COR-L47 (cell line): ENCODE results near the gene DNAH2.

Experiments
- DNase-seq: peaks from one replicate; lab custom pipeline; 2025; lab: John Stamatoyannopoulos, UW

DNAH2 gene

GRCh38 chr17:7820231-7820630 lies 102.7 kb downstream of the DNAH2 start:
- DNase-seq, result no peak

- DNase-seq, result no peak
Observed at GRCh38 chr17:7822126-7822525, 104.6 kb downstream of the DNAH2 start.

GRCh38 chr17:7823581-7824001 lies 106.0 kb downstream of the DNAH2 start:
- no peak for DNase-seq

GRCh38 chr17:7824021-7824924 lies 106.7 kb downstream of the DNAH2 start:
- DNase-seq, result no peak

GRCh38 chr17:7825206-7825990 lies 107.9 kb downstream of the DNAH2 start:
- no peak for DNase-seq

- no peak for DNase-seq
Observed at GRCh38 chr17:7830616-7831015, 113.1 kb downstream of the DNAH2 start.

GRCh38 chr17:7831233-7831632 lies 113.7 kb downstream of the DNAH2 start:
- no peak for DNase-seq

GRCh38 chr17:7832431-7832830 lies 114.9 kb downstream of the DNAH2 start:
- no peak for DNase-seq

- DNase-seq, result no peak
Observed at GRCh38 chr17:7833011-7833794, 115.7 kb downstream of the DNAH2 start.

- peak; percentile 62 for DNase-seq
Observed at GRCh38 chr17:7833795-7834541, 116.4 kb downstream of the DNAH2 start, which contains the start of gene KDM6B. KDM6B (plus strand) TSS chr17:7834217; CDS start chr17:7845555, 11,338 bp downstream.

GRCh38 chr17:7834542-7834956 lies 117.0 kb downstream of the DNAH2 start:
- DNase-seq, result no peak

- peak; percentile 82 for DNase-seq
Observed at GRCh38 chr17:7834957-7835813, 117.6 kb downstream of the DNAH2 start.

GRCh38 chr17:7835814-7836595 lies 118.5 kb downstream of the DNAH2 start:
- DNase-seq, result no peak

- peak; percentile 69 for DNase-seq
Observed at GRCh38 chr17:7836596-7837407, 119.3 kb downstream of the DNAH2 start.

- DNase-seq, result no peak
Observed at GRCh38 chr17:7837408-7838088, 120.0 kb downstream of the DNAH2 start.

- DNase-seq, result no peak
Observed at GRCh38 chr17:7838090-7839075, 120.8 kb downstream of the DNAH2 start.
